Measurements from ENCODE around the gene DOK4.
A peak's percentile ranks its signal among the peaks of the same experiment; 100 is the strongest.

DOK4 gene

DNA sequence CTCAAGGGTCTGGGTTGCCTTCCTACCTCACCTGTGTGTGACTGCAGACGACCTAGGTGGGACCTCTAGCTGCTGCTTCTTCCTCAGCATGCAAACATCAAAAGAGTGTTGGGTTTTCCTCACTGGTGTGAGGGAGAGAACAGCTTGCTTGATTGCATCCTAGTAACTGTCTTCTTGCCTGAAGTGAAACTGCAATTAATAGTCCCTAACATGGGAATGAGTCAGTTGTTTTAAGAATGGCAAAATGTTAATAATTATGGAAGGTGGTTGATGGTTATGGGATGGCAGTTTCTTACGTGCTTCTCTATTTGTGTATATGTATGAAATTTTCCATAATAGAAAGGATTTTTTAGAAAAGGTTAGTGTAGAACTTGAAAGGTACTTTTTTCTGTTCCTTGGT, 17.9 kb downstream of the DOK4 start:
- H3K4me3 ChIP-seq (ENCODE audit: low read depth, low read length) = no peak overlapping the region
- TF ChIP-seq MAX (IDR thresholded peaks at IDR 0.05; ENCODE audit: low read depth, low read length) (no peak), CTCF (IDR thresholded peaks at IDR 0.05; ENCODE audit: low read depth, low read length) (no peak), MYC (IDR thresholded peaks at IDR 0.05; ENCODE audit: low read depth, low read length) (no peak), POLR2A (IDR thresholded peaks at IDR 0.05; ENCODE audit: extremely low read depth, insufficient read length) (no peak)
- DNase-seq (ENCODE audit: low read depth) = no peak

DNA sequence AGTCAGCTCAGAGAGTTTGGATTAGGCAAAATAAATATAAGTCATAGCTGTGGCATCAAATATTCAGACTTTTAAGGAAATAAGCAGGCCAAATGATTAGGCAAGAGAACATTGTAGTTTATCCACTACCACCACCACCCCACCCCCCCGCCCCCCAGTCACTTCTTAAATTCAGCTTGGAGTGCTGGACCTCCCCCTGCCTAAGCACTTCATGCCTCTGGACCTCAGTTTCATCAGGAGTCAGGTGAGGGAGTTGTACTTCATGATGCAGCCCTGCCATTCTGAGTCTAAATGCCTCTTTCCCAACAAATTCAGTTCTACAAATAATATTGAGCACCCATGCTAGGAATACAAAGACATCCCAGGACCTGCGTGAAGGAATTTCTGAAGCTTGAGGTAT, 21.8 kb downstream of the DOK4 start:
- no peak for DNase-seq (ENCODE audit: low read depth)
- TF ChIP-seq POLR2A (IDR thresholded peaks at IDR 0.05; ENCODE audit: extremely low read depth, insufficient read length) = no peak
- no peak for TF ChIP-seq MYC (IDR thresholded peaks at IDR 0.05; ENCODE audit: low read depth, low read length)
- TF ChIP-seq MAX (IDR thresholded peaks at IDR 0.05; ENCODE audit: low read depth, low read length) = no peak
- no peak for TF ChIP-seq CTCF (IDR thresholded peaks at IDR 0.05; ENCODE audit: low read depth, low read length)
- no peak overlapping the region for H3K4me3 ChIP-seq (ENCODE audit: low read depth, low read length)

- no peak for TF ChIP-seq POLR2A (IDR thresholded peaks at IDR 0.05; ENCODE audit: extremely low read depth, insufficient read length)
- no peak for TF ChIP-seq MYC (IDR thresholded peaks at IDR 0.05; ENCODE audit: low read depth, low read length)
- TF ChIP-seq MAX (IDR thresholded peaks at IDR 0.05; ENCODE audit: low read depth, low read length) = no peak
- no peak for TF ChIP-seq CTCF (IDR thresholded peaks at IDR 0.05; ENCODE audit: low read depth, low read length)
- DNase-seq (ENCODE audit: low read depth) = peak; percentile 34
- H3K4me3 ChIP-seq (ENCODE audit: low read depth, low read length) = peak overlapping the region; percentile 95
These were observed 23.3 kb downstream of the DOK4 start for GRCh38 chr16:57462978-57463362.

DNA sequence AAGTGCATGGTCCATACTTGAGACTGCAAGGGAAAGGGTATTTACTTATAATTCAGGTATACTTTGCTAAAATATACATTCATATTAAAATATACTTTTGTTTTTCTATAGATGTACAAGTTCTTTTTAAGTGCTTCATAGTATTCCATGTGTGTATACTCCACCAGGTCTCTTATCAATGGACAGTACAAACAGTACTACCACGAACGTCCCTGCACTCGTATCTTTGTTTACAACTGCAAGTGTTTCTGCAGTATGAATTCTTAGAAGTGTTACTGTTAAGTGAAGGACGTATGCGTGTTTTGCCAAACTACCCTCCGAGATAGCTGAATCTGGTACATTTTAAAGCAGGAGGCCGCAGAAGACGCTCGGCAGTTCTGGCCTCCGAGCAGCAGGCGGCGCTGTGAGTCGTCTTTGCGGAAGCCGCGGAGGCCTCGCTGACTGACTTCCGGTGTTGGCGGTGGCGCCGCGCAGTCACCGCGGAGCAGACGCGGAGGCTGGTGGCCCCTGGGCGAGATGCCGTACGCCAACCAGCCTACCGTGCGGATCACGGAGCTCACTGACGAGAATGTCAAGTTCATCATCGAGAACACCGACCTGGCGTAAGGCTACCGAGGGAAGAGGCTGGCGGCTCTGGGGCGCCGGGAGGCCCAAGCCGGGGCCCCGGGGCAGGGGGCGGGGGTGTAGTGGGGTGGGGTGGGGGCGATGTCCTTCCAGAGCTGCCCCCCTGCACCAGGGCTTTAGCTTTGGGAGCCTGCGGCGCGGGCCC, 23.9 kb downstream of the DOK4 start, which contains the start of gene POLR2C:
Gene POLR2C (plus strand): TSS at position 471 of the 769 bp plus-strand sequence. CDS start 46 bp downstream, at position 517.
- H3K4me3 ChIP-seq (ENCODE audit: low read depth, low read length) = peak within 1 kb of the TSS; percentile 95
- peak; percentile 91 for DNase-seq (ENCODE audit: low read depth)
- peak; percentile 55 for TF ChIP-seq MYC (IDR thresholded peaks at IDR 0.05; ENCODE audit: low read depth, low read length)
- TF ChIP-seq CTCF (IDR thresholded peaks at IDR 0.05; ENCODE audit: low read depth, low read length) = peak; percentile 75
- peak; percentile 96 for TF ChIP-seq POLR2A (IDR thresholded peaks at IDR 0.05; ENCODE audit: extremely low read depth, insufficient read length)
- TF ChIP-seq MAX (IDR thresholded peaks at IDR 0.05; ENCODE audit: low read depth, low read length) = peak; percentile 53; the same call in 1 of the 2 replicates

DNA sequence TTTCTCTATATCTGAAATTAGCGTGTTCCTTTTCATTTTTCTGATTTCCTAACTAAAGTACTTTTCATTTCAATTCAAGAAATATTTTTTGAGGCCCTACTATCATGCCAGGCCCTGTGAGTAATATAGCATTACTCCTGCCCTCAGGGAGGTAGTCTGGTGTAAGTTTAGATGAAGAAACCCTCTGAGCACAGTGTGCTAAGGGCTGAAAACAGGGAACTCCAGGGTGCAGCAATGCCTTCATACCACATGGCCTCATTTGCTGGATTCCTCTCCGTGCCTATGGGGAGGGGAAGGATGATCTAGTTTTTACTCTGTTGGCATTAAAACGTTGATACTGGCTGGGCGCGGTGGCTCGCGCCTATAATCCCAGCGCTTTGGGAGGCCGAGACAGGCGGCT, 34.3 kb downstream of the DOK4 start:
- TF ChIP-seq MYC (IDR thresholded peaks at IDR 0.05; ENCODE audit: low read depth, low read length) (no peak), POLR2A (IDR thresholded peaks at IDR 0.05; ENCODE audit: extremely low read depth, insufficient read length) (no peak), CTCF (IDR thresholded peaks at IDR 0.05; ENCODE audit: low read depth, low read length) (no peak), MAX (IDR thresholded peaks at IDR 0.05; ENCODE audit: low read depth, low read length) (no peak)
- no peak overlapping the region for H3K4me3 ChIP-seq (ENCODE audit: low read depth, low read length)
- DNase-seq (ENCODE audit: low read depth) = no peak

Data from NB4 (cell line).